ENCODE measurements around the gene VSTM5. TPM values are rescaled to one million over a fixed set of nuclear protein-coding genes. Genes with fewer than 3 reads are reported as not detected.

VSTM5 gene
- total RNA-seq, 1 experiment from 2014 or later: not detected

DNA sequence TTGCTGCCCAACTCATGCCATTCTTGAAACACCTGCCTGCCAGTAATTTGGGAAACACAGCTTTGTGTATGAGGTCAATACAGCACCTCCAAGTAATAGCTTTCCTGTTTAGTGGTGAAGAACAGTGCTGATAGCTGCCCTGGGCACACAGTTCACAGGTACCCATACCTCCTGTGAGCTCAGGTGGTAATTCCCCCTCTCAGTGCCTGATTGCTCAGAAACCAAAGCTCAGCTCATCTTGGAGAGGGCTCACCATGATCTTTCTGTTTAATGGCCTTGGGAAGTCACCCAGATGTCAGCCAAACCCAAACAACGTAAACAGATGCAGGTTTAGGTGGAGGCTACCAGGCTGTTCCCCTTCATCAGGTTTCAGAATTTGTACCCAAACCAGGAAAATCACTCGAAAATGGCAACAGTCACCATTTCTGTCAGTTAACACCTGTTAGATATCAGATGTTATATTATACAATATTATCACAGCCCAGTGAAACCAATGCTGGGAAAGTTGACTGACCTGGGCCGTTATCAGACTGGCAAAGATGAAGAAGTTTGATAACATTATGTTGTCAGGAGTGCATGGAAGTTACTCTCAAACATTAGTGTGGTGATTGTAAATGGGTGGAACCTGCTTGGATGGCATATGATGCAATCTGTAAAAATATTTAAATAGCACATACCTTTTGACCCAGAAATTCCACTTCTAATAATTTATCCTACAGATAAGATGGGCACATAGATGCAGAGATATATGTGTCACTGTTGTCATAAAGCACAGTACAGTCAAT lies 18.9 kb downstream of the VSTM5 start:
- Mint-ChIP-seq H3K9me3 (no peaks in the 10 kb centered on the region), H3K27me3 (ENCODE audit: low read depth) (no peaks in the 10 kb centered on the region), H3K36me3 (ENCODE audit: insufficient read depth in 1 of 3, low read depth in 3 of 3) (no peaks in the 10 kb centered on the region), H3K4me1 (peaks cover 3 to 5% of the 10 kb centered on the region in 2 experiments; a peak in 2 of 4 replicates), H3K27ac (no peak overlapping the region), H3K4me3 (no peak overlapping the region)
- WGBS (ENCODE audit: extremely low coverage, insufficient read length, low lambda C conversion rate): no CpG with 5 or more reads among the region's 3 CpGs
- H4K91ac ChIP-seq (ENCODE audit: insufficient read length, low read depth, low read length): no peak overlapping the region
- no peak overlapping the region for H3K4ac ChIP-seq (ENCODE audit: low read depth, low read length)
- no peak overlapping the region for H3K23ac ChIP-seq (ENCODE audit: insufficient read length, low read depth, low read length)
- no peak overlapping the region for H2AFZ ChIP-seq (ENCODE audit: low read length)
- no peaks in the 10 kb centered on the region for H3K9me3 ChIP-seq (ENCODE audit: control insufficient read depth, low read depth, low read length)
- no peak for DNase-seq
- no peaks in the 10 kb centered on the region for H3K4me1 ChIP-seq (ENCODE audit: insufficient read depth, low read length)
- H3K79me1 ChIP-seq (ENCODE audit: insufficient read depth, low read depth, low read length, poor library complexity, severe bottlenecking): no peaks in the 10 kb centered on the region
- H4K5ac ChIP-seq (ENCODE audit: insufficient read length, low read depth, low read length): no peak overlapping the region
- H3K4me2 ChIP-seq (ENCODE audit: insufficient read depth, insufficient read length, low read length): no peak overlapping the region
- no peak overlapping the region for H4K8ac ChIP-seq (replicated peaks; ENCODE audit: insufficient read length, low read depth, low read length)
- no peaks in the 10 kb centered on the region for H3K23me2 ChIP-seq (ENCODE audit: insufficient read length, low read depth, low read length, poor library complexity, severe bottlenecking)
- no peak overlapping the region for H2AK5ac ChIP-seq (ENCODE audit: insufficient read length, low read length)
- H3T11ph ChIP-seq (ENCODE audit: low read length): no peak overlapping the region
- H3K18ac ChIP-seq (ENCODE audit: insufficient read length, low read depth, low read length): no peak overlapping the region
- no peak overlapping the region for H2BK12ac ChIP-seq (ENCODE audit: insufficient read length, low read depth, low read length)
- no peak overlapping the region for H3K27ac ChIP-seq (ENCODE audit: insufficient read length, low read depth, low read length)
- no peak overlapping the region for H3K56ac ChIP-seq (ENCODE audit: insufficient read length, low read depth, low read length)
- H3K79me2 ChIP-seq (ENCODE audit: insufficient read depth, low read length): no peaks in the 10 kb centered on the region
- H3K27me3 ChIP-seq (ENCODE audit: insufficient read depth, low read length): no peaks in the 10 kb centered on the region
- H2BK15ac ChIP-seq (ENCODE audit: low read depth, low read length): no peak overlapping the region
- H3K14ac ChIP-seq (ENCODE audit: insufficient read depth, low read length): no peak overlapping the region
- H2BK5ac ChIP-seq (ENCODE audit: insufficient read length, low read length): no peak overlapping the region
- no peaks in the 10 kb centered on the region for H4K20me1 ChIP-seq (ENCODE audit: control insufficient read depth, insufficient read depth, insufficient read length)
- no peak overlapping the region for H2BK120ac ChIP-seq (ENCODE audit: low read depth, low read length, poor library complexity, severe bottlenecking)
- no peak overlapping the region for H2BK20ac ChIP-seq (ENCODE audit: low read depth, low read length, poor library complexity, severe bottlenecking)
- no peak overlapping the region for H3K9ac ChIP-seq (ENCODE audit: extremely low read depth, insufficient read length, low read length)
- TF ChIP-seq CTCF (conservative IDR thresholded peaks at IDR 0.05): no peak
